HepG2 (cell line): ENCODE data around the gene ANKRD12. TPM values are rescaled to one million over a fixed set of nuclear protein-coding genes. Genes with fewer than 3 reads are reported as not detected.

Experiments used
- CBFB ChIP-seq: sonication (generic); formaldehyde crosslinking; IDR thresholded peaks from 2 replicates; pipeline ENCODE4 v1.4.0; 2020; ENCODE audit warnings: missing genetic modification reagents
- FOSL1 ChIP-seq: sonication (generic); formaldehyde crosslinking; IDR thresholded peaks from 2 replicates; pipeline ENCODE4 v1.9.0; 2021; ENCODE audit warnings: missing genetic modification reagents, borderline replicate concordance
- MAF1 ChIP-seq: sonication (generic); formaldehyde crosslinking; IDR thresholded peaks from 2 replicates; pipeline ENCODE4 v1.5.0; 2020; ENCODE audit warnings: missing genetic modification reagents, borderline replicate concordance
- MAFF ChIP-seq: IDR thresholded peaks from 2 replicates; pipeline ENCODE4 v1.6.1; 2011; ENCODE audit warnings: low read depth, low read length, improper control_type of control experiment
- MED13 ChIP-seq: sonication (generic); formaldehyde crosslinking; IDR thresholded peaks from 2 replicates; pipeline ENCODE4 v1.5.0; 2020; ENCODE audit warnings: missing genetic modification reagents
- TBX2 ChIP-seq: sonication (generic); formaldehyde crosslinking; IDR thresholded peaks from 2 replicates; pipeline ENCODE4 v1.5.0; 2020; ENCODE audit warnings: missing genetic modification reagents, mild to moderate bottlenecking, borderline replicate concordance
- ZNF562 ChIP-seq: sonication (generic); formaldehyde crosslinking; IDR thresholded peaks from 2 replicates; pipeline ENCODE4 v1.8.0; 2022; ENCODE audit warnings: missing genetic modification reagents, borderline replicate concordance
- ZNF577 ChIP-seq: sonication (generic); formaldehyde crosslinking; IDR thresholded peaks from 2 replicates; pipeline ENCODE4 v1.4.0; 2020; ENCODE audit warnings: mild to moderate bottlenecking, low read depth, missing genetic modification reagents, borderline replicate concordance
- ZNF75D ChIP-seq: sonication (generic); formaldehyde crosslinking; IDR thresholded peaks from 2 replicates; pipeline ENCODE4 v1.8.1; 2023; ENCODE audit warnings: missing genetic modification reagents, mild to moderate bottlenecking, borderline replicate concordance
- polyA plus RNA-seq, 8 experiments: library from polyadenylated mRNA; depleted of rRNA in 3 of 8; stranded (reverse) in 7 of 8; unstranded in 1 of 8; fragments of >200 nt; fragmentation: Illumina TruSeq in 4 of 8; extraction: Trizol in 4 of 8; gene quantifications; 2 replicates each; pipeline versions ENCODE4 v1.2.1 to v1.2.3, GENCODE V29; 2011 to 2016; ENCODE audit warnings: low read depth in 4 of 8, missing spikeins in 1 of 8, mixed read lengths in 1 of 8; ENCODE audit not compliant: insufficient read depth in 1 of 8
- total RNA-seq, 5 experiments: library from RNA; depleted of rRNA; stranded (reverse); fragments of >200 nt; fragmentation: Illumina TruSeq; extraction: Trizol; gene quantifications; 2 replicates each; pipeline ENCODE4 v1.2.3, GENCODE V29; 2016; ENCODE audit warnings: low read depth in 1 of 5
- TF ChIP-seq, protein P1 (sequence below): sonication (generic); formaldehyde crosslinking; IDR thresholded peaks from 2 replicates; pipeline ENCODE4 v1.5.1; 2020; ENCODE audit warnings: mild to moderate bottlenecking, missing genetic modification reagents, borderline replicate concordance
- TF ChIP-seq, protein P2 (sequence below): sonication (generic); formaldehyde crosslinking; IDR thresholded peaks from 2 replicates; pipeline ENCODE4 v1.5.0; 2020; ENCODE audit warnings: missing genetic modification reagents
- TF ChIP-seq, protein P3 (sequence below): fragments of 450-650 bp; IDR thresholded peaks from 2 replicates; pipeline ENCODE4 v1.6.1; 2017

Gene ANKRD12
- total and polyA plus RNA-seq, 2 of the 13 experiments (the other 11 are each of a cell fraction or from before 2014, with no cell fraction given): 6.0 to 23.2 TPM

DNA sequence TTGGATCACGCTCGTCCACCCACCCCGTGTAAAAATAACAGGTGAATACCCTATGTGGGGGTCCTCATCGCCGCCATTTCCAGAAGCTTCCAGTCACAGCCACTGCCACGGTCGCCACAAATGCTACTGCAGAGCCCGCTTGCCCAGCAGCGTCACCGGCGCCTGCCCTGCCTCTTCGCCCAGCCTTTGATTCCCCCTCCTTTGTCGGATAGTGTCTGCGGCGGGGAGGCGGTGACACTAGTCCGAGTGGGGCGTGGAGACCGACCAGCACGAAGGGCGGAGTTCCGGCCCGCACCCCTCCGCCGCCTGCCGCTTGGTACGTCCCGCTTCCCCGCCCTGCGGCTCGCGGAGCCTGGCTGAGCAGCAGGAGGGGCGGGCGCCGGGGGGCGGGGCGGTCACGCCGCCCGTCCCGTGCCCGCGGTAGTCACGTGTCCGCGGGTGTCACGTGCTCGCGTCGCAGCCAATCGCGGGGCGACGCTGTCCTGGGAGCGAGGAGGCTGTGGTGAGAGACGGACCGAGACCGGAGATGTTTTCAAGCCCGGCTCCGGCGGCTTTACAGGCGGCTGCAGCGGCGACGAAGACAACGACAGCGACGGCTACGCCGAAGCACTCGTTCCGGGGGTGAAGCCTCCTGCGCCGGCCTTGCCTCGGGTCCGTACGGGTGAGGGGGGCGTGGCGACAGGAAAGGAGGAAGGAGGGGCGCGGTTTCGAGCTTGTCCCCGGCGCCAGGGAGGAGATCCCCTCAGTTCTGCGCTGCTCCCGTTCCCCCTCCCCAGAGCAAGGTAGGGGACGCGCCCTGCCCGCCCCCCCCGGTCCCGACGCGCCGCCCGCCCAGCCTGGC lies at the start of gene ANKRD12 (continued):
- TF ChIP-seq, protein P1, sequence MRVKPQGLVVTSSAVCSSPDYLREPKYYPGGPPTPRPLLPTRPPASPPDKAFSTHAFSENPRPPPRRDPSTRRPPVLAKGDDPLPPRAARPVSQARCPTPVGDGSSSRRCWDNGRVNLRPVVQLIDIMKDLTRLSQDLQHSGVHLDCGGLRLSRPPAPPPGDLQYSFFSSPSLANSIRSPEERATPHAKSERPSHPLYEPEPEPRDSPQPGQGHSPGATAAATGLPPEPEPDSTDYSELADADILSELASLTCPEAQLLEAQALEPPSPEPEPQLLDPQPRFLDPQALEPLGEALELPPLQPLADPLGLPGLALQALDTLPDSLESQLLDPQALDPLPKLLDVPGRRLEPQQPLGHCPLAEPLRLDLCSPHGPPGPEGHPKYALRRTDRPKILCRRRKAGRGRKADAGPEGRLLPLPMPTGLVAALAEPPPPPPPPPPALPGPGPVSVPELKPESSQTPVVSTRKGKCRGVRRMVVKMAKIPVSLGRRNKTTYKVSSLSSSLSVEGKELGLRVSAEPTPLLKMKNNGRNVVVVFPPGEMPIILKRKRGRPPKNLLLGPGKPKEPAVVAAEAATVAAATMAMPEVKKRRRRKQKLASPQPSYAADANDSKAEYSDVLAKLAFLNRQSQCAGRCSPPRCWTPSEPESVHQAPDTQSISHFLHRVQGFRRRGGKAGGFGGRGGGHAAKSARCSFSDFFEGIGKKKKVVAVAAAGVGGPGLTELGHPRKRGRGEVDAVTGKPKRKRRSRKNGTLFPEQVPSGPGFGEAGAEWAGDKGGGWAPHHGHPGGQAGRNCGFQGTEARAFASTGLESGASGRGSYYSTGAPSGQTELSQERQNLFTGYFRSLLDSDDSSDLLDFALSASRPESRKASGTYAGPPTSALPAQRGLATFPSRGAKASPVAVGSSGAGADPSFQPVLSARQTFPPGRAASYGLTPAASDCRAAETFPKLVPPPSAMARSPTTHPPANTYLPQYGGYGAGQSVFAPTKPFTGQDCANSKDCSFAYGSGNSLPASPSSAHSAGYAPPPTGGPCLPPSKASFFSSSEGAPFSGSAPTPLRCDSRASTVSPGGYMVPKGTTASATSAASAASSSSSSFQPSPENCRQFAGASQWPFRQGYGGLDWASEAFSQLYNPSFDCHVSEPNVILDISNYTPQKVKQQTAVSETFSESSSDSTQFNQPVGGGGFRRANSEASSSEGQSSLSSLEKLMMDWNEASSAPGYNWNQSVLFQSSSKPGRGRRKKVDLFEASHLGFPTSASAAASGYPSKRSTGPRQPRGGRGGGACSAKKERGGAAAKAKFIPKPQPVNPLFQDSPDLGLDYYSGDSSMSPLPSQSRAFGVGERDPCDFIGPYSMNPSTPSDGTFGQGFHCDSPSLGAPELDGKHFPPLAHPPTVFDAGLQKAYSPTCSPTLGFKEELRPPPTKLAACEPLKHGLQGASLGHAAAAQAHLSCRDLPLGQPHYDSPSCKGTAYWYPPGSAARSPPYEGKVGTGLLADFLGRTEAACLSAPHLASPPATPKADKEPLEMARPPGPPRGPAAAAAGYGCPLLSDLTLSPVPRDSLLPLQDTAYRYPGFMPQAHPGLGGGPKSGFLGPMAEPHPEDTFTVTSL (CRISPR knock-in tag): no peak
- no peak for TF ChIP-seq MAF1 (CRISPR knock-in tag)
- no peak; the same call in 1 of the 2 replicates for TF ChIP-seq FOSL1 (CRISPR knock-in tag)
- no peak for TF ChIP-seq ZNF577 (CRISPR knock-in tag)
- no peak; the same call in 1 of the 2 replicates for TF ChIP-seq MAFF
- TF ChIP-seq ZNF75D (CRISPR knock-in tag): no peak
- TF ChIP-seq, protein P2, sequence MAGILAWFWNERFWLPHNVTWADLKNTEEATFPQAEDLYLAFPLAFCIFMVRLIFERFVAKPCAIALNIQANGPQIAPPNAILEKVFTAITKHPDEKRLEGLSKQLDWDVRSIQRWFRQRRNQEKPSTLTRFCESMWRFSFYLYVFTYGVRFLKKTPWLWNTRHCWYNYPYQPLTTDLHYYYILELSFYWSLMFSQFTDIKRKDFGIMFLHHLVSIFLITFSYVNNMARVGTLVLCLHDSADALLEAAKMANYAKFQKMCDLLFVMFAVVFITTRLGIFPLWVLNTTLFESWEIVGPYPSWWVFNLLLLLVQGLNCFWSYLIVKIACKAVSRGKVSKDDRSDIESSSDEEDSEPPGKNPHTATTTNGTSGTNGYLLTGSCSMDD (CRISPR knock-in tag): no peak
- TF ChIP-seq MED13 (CRISPR knock-in tag): 0 out of 2 replicates have a peak, but pooled peaks have one; percentile 45
- TF ChIP-seq, protein P3, sequence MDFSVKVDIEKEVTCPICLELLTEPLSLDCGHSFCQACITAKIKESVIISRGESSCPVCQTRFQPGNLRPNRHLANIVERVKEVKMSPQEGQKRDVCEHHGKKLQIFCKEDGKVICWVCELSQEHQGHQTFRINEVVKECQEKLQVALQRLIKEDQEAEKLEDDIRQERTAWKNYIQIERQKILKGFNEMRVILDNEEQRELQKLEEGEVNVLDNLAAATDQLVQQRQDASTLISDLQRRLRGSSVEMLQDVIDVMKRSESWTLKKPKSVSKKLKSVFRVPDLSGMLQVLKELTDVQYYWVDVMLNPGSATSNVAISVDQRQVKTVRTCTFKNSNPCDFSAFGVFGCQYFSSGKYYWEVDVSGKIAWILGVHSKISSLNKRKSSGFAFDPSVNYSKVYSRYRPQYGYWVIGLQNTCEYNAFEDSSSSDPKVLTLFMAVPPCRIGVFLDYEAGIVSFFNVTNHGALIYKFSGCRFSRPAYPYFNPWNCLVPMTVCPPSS: no peak
- peak; percentile 89 for TF ChIP-seq TBX2 (CRISPR knock-in tag)
- TF ChIP-seq CBFB (CRISPR knock-in tag): 0 out of 2 replicates have a peak, but pooled peaks have one; percentile 65
- no peak for TF ChIP-seq ZNF562 (CRISPR knock-in tag)
